Tibial nerve (tissue), 4 donors: ENCODE measurements around the gene CXorf65.

ENCODE experiments used
- EP300 ChIP-seq, 2 donors: sonication (generic); formaldehyde crosslinking; IDR thresholded peaks; one replicate each; pipeline ENCODE4 v1.6.1; 2017; ENCODE audit warnings: antibody characterized with exemption in 2 of 2, mild to moderate bottlenecking in 1 of 2
- TF ChIP-seq, protein P1 (sequence below), 5 experiments: fragments of 200-600 bp in 3 of 5; fragments of 450-650 bp in 2 of 5; sonication (generic) in 3 of 5; IDR thresholded peaks; one replicate each; pipeline ENCODE4 v1.5.1; 2016 to 2019; ENCODE audit warnings: antibody characterized with exemption in 5 of 5, mild to moderate bottlenecking in 3 of 5, moderate library complexity in 2 of 5

DNA sequence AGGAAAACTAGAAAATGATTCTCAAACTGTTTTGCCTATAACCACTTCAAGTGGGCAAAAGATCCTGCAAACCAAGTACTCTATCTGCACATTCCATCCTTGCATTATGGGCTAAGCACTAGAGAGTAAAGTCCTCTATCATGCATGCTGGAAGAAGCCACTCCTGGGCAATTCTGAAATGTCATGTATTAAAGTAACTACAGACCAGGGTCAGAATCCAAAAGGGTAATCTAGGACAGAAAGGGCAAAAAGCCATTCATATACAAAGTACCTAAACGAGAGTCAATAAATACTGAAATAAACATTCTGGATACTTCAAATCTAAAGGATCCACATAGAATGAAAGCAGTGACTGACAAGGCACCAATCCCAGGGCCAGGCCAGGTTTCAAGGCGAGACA lies 39.5 kb downstream of the CXorf65 start:
- TF ChIP-seq, protein P1, sequence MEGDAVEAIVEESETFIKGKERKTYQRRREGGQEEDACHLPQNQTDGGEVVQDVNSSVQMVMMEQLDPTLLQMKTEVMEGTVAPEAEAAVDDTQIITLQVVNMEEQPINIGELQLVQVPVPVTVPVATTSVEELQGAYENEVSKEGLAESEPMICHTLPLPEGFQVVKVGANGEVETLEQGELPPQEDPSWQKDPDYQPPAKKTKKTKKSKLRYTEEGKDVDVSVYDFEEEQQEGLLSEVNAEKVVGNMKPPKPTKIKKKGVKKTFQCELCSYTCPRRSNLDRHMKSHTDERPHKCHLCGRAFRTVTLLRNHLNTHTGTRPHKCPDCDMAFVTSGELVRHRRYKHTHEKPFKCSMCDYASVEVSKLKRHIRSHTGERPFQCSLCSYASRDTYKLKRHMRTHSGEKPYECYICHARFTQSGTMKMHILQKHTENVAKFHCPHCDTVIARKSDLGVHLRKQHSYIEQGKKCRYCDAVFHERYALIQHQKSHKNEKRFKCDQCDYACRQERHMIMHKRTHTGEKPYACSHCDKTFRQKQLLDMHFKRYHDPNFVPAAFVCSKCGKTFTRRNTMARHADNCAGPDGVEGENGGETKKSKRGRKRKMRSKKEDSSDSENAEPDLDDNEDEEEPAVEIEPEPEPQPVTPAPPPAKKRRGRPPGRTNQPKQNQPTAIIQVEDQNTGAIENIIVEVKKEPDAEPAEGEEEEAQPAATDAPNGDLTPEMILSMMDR (IDR thresholded peaks at IDR 0.05): no peak
- no peak for TF ChIP-seq EP300 (IDR thresholded peaks at IDR 0.05)
